T-helper 2 cell (primary cell): ENCODE results near the gene MYL4.
"Not testable (repeated sequence)": the region's sequence is repeated elsewhere in the genome, so short reads cannot be mapped to it uniquely, and the experiment has no call there.

Source experiments
- DNase-seq, 5 experiments: peaks; one replicate each; pipeline versions ENCODE4 v3.0.0 to v3.0.0-alpha.2; 2012 to 2022
- total RNA-seq, 2 donors: gene quantifications; one replicate each; lab custom pipeline; 2026; lab: John Stamatoyannopoulos, UW

The MYL4 gene
- 0 reads per million in 2 donors for total RNA-seq

- no peak for DNase-seq
Observed at GRCh38 chr17:47208744-47209488, at the start of gene MYL4. Gene MYL4, plus strand, starts transcription at chr17:47209348. Its CDS starts 75 bp downstream, at chr17:47209423.

DNA sequence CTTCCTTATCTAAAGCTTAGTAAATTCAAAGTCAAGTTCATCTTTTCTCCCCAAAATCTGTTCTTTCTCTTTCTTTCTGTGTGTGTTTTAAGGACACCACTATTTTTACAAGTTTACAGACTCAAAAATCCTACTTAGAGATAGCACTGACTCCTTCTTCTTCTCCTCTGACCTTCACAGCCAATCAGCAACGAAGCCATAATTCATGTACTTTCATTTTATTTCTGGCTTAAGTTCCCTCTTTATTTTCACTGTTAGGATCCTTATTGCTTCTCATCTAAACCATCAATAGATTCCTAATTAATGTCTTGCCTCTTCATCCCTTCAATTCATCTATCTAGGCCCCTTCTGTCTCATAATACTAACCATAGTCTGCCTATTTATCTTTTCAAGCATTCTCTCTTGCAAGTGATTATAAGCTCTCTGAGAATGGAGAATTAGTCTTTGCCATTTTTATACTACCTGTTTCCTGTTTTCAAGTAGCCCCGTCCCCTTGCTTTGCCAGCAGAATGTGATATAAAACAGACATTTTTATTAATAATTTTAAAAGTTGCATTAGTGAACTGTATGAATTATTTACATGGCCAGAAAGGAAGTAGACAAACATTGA lies 47.0 kb upstream of the MYL4 start:
- no peak for DNase-seq

- no peak for DNase-seq
Observed at GRCh38 chr17:47164263-47164662, 44.9 kb upstream of the MYL4 start.

DNA sequence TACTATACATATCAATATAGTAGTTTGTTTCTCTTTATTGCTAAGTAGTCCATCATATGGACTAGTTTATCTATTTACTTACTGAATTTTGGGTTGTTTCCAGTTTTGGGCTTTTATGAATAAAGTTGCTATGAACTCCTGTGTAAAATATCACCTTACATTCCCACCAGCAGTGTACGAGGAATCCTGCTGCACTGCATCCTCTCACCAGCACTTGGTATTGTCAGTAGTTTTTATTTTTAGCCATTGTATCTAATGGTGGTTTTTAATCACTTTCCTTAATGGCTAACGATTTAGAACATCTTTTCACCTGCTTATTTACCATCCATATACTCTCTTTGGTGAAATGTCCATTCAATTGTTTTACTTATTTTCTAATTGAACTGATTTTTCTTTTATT lies 44.0 kb upstream of the MYL4 start:
- no peak for DNase-seq

DNA sequence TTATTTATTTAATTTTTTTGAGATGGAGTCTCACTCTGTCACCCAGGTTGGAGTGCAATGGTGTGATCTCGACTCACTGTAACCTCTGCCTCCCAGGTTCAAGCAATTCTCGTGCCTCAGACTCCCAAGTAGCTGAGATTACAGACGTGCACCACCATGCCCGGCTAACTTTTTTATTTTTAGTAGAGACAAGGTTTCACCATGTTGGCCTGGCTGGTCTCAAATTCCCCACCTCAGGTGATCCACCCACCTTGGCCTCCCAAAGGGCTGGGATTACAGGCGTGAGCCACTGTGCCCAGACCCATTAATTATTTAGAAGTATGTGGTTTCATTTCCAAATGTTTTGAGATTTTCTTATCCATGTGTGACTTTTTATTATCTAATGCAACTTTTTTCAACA lies 42.3 kb upstream of the MYL4 start:
- not testable (repeated sequence) for DNase-seq

DNA sequence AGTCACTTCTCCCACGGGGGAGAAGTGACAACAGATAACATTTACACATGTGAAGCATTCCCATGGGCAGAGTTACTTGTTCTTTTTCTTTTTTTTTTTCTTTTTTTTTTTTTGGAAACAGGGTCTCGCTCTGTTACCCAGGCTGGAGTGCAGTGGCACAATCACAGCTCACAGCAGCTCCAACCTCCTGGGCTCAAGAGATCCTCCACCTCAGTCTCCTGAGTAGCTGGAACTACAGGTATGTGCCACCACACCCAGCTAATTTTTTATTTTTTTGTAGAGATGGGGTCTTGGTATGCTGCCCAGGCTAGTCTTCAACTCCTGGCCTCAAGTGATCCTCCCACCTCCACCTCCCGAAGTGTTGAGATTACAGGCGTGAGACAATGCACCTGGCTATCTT lies 40.3 kb upstream of the MYL4 start:
- DNase-seq = not testable (repeated sequence)

DNA sequence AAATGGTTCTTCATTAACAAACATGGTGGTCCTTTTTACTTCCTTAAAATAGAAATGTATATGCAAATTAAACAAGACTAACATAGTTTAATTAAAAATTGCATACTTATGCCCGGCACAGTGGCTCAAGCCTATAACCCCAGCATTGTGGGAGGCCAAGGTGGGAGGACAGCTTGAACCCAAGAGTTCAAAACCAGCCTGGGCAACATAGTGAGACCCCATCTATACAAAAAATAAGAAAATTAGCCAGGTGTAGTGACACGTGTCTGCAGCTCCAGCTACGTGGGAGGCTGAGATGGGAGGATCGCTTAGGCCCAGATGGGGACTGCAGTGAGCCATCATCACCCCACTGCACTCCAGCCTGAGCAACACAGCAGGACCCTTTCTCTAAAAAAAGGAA lies 38.4 kb upstream of the MYL4 start:
- no peak for DNase-seq

DNA sequence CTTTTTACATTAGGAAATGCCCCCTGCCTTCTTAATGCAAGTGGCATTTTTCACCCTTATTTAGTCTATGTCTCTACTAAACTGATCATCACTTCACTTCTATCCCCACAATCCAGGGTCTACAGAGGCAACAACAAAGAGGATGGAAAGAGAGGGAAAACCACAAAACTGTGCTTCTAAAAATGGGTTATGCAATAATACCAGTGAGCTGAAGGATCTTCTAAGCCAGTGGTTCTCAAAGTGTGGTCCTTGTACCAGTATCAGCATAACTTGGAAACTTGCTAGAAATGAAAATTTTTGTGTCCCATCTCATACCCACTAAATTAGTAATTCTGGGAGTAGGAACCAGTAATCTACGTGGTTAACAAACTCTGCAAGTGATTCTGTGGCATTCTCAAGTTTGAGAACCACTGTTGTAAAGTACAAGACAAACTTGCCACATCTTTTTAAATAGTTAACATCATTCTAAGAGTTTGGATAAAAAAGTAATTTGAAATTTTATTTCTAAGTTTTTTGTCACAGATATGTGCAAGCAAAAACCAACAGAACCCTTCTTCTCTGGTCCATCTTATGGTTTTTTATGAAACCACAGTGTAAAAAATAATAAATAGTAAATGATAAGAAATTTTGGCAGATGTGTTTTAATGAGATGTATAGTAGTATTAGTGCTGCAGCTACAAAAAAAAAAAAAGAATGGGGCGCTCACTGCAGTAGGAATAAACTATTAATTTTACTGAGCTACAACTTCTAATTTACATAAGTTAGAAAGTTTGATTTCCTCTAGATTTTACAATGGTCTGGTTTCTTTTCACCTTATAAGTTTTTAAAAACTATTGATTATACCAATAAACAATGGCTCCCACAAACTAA lies 36.2 kb upstream of the MYL4 start:
- DNase-seq = no peak

DNA sequence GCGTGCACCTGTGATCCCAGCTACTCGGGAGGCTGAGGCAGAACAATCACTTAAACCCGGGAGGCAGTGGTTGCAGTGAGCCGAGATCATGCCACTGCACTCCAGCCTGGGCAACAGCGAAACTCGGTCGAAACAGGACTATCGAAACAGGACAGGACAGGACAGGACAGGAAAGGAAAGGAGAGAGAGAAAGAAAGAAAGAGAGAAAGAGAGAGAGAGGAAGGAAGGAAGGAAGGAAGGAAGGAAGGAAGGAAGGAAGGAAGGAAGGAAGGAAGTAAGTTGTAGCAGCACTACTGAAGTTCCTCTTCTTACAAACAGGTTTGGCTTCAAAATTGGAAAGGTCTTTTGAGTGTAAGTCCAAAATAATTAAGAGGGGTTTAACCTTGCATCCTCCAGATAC lies 34.3 kb upstream of the MYL4 start:
- not testable (repeated sequence) for DNase-seq

GRCh38 chr17:47176389-47176826 lies 32.7 kb upstream of the MYL4 start:
- no peak for DNase-seq

DNA sequence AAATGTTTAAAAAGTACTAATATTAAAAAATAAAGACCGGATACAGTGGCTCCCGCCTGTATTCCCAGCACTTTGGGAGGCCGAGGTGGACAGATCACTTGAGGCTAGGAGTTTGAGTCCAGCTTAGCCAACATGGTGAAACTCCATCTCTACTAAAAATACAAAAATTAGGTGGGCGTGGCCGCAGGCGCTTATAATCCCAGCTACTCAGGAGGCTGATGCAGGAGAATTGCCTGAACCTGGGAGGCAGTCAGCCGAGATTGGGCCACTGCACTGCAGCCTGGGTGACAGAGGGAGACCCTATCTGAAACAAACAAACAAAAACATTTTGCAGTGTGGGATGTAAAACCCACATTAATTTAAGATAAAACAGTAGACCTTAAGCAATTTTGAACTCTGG lies 31.9 kb upstream of the MYL4 start:
- DNase-seq = no peak

- no peak for DNase-seq
Observed at GRCh38 chr17:47179141-47179540, 30.0 kb upstream of the MYL4 start.

GRCh38 chr17:47180337-47180736 lies 28.8 kb upstream of the MYL4 start:
- DNase-seq = no peak

- DNase-seq = not testable (repeated sequence)
Observed at GRCh38 chr17:47180988-47181387, 28.2 kb upstream of the MYL4 start.

GRCh38 chr17:47184681-47185080 lies 24.5 kb upstream of the MYL4 start:
- DNase-seq = no peak

DNA sequence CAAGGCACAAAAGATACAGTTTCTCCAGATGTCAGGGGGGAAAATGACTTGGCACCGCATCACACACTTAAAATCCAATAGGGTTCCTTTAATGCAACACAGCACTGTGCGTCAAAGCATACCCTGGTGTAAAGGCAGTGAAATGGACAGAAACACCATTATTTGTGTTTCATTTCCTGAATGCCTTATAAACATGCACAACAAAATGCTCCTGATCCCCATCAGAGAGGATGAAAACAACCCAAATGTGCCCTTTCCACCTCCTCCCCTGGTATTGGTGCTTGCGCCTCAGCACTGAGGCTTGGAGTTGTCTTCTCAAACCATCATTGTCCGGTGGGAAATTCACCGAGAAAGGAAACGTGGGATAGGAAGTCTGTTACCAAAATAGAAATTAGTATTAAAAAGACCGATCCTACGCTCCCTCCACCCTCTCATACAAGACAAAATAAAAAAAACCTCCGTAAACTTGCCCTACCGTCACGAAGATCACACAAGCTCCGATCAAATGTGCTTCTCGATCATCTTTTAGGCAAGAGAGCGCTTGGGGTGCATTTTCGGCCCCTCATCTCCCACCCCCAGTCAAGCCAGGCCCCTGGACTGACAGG lies 20.8 kb upstream of the MYL4 start:
- DNase-seq = peak in 2 of 5 experiments; percentile 3 to 67

DNA sequence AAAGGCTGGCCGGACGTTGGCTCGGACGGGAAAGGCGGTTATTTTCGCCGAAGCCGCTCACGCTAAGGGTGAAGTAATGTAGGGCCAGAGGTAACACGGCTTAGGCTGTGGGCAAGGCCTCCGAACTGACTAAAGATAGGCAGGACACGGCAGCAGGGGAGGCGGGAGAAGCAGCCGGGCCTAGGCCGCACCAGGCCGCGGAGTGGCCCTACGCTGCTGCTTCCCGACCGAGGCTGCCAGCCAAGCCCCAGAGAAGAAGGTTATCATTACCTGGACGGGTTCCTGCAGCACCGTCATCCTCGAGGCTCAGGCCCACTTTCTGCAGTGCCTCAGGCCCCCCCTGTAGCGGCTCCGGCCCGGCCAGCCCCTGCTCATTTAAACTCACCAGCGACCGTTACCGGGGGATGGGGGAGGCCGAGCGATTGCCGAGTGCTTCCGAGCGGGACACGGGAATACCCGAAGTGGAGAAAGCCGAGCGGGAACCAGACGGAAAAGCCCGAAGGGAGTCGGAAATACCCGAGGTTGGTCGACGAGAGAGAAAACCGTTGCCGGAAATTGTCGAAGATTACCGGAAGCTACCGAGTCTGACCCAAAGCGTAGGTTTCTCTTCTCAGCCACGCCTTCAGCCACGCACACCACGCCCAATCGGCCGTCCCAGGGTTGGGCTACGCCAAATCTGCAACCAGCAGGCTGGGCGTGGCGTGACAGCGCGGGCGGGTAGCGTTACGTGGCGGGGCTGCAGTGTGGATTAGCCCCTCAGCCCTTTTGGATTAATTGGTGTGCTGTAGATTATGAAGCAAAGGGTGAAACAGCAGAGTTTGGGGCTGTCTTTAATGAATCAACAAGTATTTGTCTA lies 20.0 kb upstream of the MYL4 start, which contains the start of gene CDC27:
TSS of gene CDC27 (minus strand) at position 420 of the 856 bp plus-strand sequence. CDS start at position 297, 123 bp downstream.
- DNase-seq = peak; percentile 97 to 100 (median 98)

GRCh38 chr17:47189732-47190237 lies 19.4 kb upstream of the MYL4 start:
- no peak for DNase-seq

GRCh38 chr17:47190243-47190642 lies 18.9 kb upstream of the MYL4 start:
- no peak for DNase-seq

DNA sequence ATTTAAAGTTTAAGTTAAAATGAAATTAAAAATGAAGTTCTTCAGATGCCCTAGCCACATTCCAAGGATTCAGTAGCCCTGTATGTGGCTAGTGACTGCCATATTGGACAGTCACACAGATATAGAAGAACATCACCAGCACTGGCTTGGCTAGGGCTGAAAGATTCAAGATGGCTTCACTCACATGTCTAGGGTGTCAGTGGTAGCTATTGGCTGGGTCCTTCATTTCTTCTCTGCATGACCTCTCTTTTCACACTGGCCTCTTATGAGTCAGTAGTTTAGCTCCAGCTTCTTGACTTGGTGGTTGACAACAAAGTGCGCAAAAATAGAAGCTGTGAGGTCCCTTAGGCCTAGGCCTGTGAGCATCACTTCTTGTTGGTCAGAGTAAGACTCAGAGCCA lies 18.4 kb upstream of the MYL4 start:
- no peak for DNase-seq

DNA sequence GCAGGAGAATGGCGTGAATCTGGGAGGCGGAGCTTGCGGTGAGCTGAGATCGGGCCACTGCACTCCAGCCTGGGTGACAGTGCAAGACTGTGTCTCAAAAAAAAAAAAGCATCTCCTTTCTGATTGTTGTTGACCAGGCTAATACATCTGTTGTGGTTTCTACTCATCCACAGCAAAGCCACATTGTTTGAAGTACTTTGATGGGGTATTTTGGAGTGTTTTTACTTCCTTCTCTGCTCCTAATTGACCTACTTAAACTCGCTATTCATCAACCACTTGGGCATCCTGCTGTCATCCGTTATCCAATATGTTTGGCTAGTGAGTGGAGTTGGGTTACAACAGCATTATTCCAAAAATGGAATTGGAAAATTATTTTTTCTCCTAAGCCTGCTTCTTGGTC lies 16.6 kb upstream of the MYL4 start:
- DNase-seq = no peak
